ENCODE results near the gene NPL.

DNA sequence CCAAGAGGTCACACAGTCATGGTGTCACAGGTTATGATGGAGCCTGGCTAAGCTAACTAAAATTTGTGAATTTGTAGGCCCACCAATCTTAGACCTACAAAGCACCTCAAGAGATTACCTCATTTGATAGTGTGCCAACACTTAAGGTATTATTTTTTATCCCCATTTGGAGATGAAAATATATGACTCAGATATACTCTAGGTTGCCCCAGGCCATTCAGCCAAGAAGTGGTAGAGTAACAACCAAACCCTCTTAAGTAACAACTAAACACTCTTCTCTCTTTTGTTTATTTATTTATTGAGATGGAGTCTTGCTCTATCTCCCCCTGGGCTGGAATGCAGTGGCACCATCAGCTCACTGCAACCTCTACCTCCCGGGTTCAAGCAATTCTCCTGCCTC, 14.3 kb downstream of the NPL start:
- TF ChIP-seq RARB (CRISPR knock-in tag; IDR thresholded peaks at IDR 0.05) (no peak), ZNF8 (CRISPR knock-in tag; IDR thresholded peaks at IDR 0.05) (no peak), BACH2 (CRISPR knock-in tag; IDR thresholded peaks at IDR 0.05; ENCODE audit: borderline replicate concordance) (no peak), OSR1 (CRISPR knock-in tag; IDR thresholded peaks at IDR 0.05) (no peak), ARNTL (CRISPR knock-in tag; IDR thresholded peaks at IDR 0.05; ENCODE audit: borderline replicate concordance, low read depth) (no peak), ZFP30 (CRISPR knock-in tag; IDR thresholded peaks at IDR 0.05) (no peak), ZNF70 (CRISPR knock-in tag; IDR thresholded peaks at IDR 0.05) (no peak), TCF4 (CRISPR knock-in tag; IDR thresholded peaks at IDR 0.05; ENCODE audit: borderline replicate concordance) (no peak)
- TF ChIP-seq, protein P1, sequence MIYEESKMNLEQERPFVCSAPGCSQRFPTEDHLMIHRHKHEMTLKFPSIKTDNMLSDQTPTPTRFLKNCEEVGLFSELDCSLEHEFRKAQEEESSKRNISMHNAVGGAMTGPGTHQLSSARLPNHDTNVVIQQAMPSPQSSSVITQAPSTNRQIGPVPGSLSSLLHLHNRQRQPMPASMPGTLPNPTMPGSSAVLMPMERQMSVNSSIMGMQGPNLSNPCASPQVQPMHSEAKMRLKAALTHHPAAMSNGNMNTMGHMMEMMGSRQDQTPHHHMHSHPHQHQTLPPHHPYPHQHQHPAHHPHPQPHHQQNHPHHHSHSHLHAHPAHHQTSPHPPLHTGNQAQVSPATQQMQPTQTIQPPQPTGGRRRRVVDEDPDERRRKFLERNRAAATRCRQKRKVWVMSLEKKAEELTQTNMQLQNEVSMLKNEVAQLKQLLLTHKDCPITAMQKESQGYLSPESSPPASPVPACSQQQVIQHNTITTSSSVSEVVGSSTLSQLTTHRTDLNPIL (CRISPR knock-in tag; IDR thresholded peaks at IDR 0.05; ENCODE audit: low read depth): no peak
